ENCODE data around the gene CYP2C19. TPM values are rescaled to one million over a fixed set of nuclear protein-coding genes. Genes with fewer than 3 reads are reported as not detected.
"Not testable (repeated sequence)": the region's sequence is repeated elsewhere in the genome, so short reads cannot be mapped to it uniquely, and the experiment has no call there.

CYP2C19 gene
- under 1 TPM in 4 of 8 experiments, not detected in 4; 0.20 to 0.52 (median 0.31) TPM for total RNA-seq

DNA sequence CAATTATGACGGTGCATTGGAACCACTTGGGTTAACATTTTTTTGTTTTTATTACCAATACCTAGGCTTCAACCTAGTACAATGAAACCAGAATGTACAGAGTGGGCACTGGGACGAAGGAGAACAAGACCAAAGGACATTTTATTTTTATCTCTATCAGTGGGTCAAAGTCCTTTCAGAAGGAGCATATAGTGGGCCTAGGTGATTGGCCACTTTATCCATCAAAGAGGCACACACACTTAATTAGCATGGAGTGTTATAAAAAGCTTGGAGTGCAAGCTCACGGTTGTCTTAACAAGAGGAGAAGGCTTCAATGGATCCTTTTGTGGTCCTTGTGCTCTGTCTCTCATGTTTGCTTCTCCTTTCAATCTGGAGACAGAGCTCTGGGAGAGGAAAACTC lies at the start of gene CYP2C19:
CYP2C19 (plus strand) TSS at position 289 of the 400 bp plus-strand sequence; CDS start at position 314, 25 bp downstream.
- no peak for ATAC-seq (replicated peaks in 6 of 8)
- Histone ChIP-seq H3K4me1 (replicated peaks in 1 of 2) (no peaks in the 10 kb centered on the region), H3K4me3 (no peak within 1 kb of the TSS), H3K27ac (no peak within 1 kb of the TSS)
- in situ Hi-C loops (cut with MboI; ENCODE audit: low pct_unique_long_range_greater_than_20kb in 2 of 9, low sequenced_read_pairs in 9 of 9, unreplicated experiment in 9 of 9), result no loop called here
- WGBS, 10 experiments, result 0 to 80% (median 67%) methylated on average over 1 to 3 of the region's 3 CpGs; no CpG with 5 or more reads in 2 of the 10 experiments

GRCh38 chr10:94725871-94726270 lies 36.6 kb upstream of the CYP2C19 start:
- Histone ChIP-seq H3K4me3 (no peak overlapping the region), H3K4me1 (replicated peaks in 1 of 2) (no peaks in the 10 kb centered on the region), H3K27ac (no peak overlapping the region)
- peak in 1 of 8 experiments; percentile 41 for ATAC-seq (replicated peaks in 6 of 8)
- in situ Hi-C loops (cut with MboI; ENCODE audit: low pct_unique_long_range_greater_than_20kb in 2 of 9, low sequenced_read_pairs in 9 of 9, unreplicated experiment in 9 of 9), result no loop called here

DNA sequence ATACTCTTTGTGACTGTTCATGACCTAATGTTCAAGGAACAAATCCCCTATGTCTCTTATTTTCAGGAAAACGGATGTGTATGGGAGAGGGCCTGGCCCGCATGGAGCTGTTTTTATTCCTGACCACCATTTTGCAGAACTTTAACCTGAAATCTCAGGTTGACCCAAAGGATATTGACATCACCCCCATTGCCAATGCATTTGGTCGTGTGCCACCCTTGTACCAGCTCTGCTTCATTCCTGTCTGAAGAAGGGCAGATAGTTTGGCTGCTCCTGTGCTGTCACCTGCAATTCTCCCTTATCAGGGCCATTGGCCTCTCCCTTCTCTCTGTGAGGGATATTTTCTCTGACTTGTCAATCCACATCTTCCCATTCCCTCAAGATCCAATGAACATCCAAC lies 27.3 kb upstream of the CYP2C19 start:
- no peak overlapping the region for H3K4me3 ChIP-seq
- in situ Hi-C loops (cut with MboI; ENCODE audit: low pct_unique_long_range_greater_than_20kb in 2 of 9, low sequenced_read_pairs in 9 of 9, unreplicated experiment in 9 of 9), result no loop called here
- 0 to 83% (median 18%) methylated on average over 1 to 3 of the region's 3 CpGs; no CpG with 5 or more reads in 3 of the 10 experiments for WGBS, 10 experiments
- ATAC-seq (replicated peaks in 6 of 8), result no peak
- H3K27ac ChIP-seq, result no peak overlapping the region
- H3K4me1 ChIP-seq (replicated peaks in 1 of 2), result no peaks in the 10 kb centered on the region

DNA sequence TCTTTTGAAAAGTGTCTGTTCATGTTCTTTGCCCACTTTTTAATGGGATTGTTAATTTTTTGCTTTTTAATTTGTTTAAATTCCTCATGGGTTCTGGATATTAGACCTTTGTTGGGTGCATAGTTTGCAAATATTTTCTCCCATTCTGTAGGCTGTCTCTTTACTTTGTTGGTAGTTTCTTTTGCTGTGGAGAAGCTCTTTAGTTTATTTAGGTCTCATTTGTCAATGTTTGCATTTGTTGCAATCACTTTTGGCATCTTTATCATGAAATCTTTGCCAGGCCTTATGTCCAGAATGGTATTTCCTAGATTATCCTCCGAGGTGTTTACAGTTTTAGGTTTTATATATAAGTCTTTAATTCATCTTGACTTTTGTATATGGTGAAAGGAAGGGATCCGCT lies 23.9 kb upstream of the CYP2C19 start:
- Histone ChIP-seq H3K27ac (no peak overlapping the region), H3K4me1 (replicated peaks in 1 of 2) (no peaks in the 10 kb centered on the region), H3K4me3 (no peak overlapping the region)
- ATAC-seq (replicated peaks in 6 of 8), result no peak
- 0 to 78% (median 24%) methylated on average over 1 to 2 of the region's 2 CpGs for WGBS, 10 experiments
- in situ Hi-C loops (cut with MboI; ENCODE audit: low pct_unique_long_range_greater_than_20kb in 2 of 9, low sequenced_read_pairs in 9 of 9, unreplicated experiment in 9 of 9), result no loop called here

- ATAC-seq (replicated peaks in 6 of 8), result no peak
- in situ Hi-C loops (cut with MboI; ENCODE audit: low pct_unique_long_range_greater_than_20kb in 2 of 9, low sequenced_read_pairs in 9 of 9, unreplicated experiment in 9 of 9), result no loop called here
- WGBS, 10 experiments, result 8 to 86% (median 60%) methylated on average over 1 to 2 of the region's 2 CpGs; no CpG with 5 or more reads in 1 of the 10 experiments
- Histone ChIP-seq H3K4me3 (no peak overlapping the region), H3K4me1 (replicated peaks in 1 of 2) (no peaks in the 10 kb centered on the region), H3K27ac (no peak overlapping the region)
Observed at GRCh38 chr10:94747137-94747536, 15.3 kb upstream of the CYP2C19 start.

- H3K4me1 ChIP-seq (replicated peaks in 1 of 2), result no peaks in the 10 kb centered on the region
- in situ Hi-C loops (cut with MboI; ENCODE audit: low pct_unique_long_range_greater_than_20kb in 2 of 9, low sequenced_read_pairs in 9 of 9, unreplicated experiment in 9 of 9), result no loop called here
- no peak for ATAC-seq (replicated peaks in 6 of 8)
- whole genome bisulfite sequencing, 10 experiments, result 0 to 84% (median 71%) methylated on average over 1 to 4 of the region's 4 CpGs; no CpG with 5 or more reads in 1 of the 10 experiments
- H3K4me3 ChIP-seq, result no peak overlapping the region
- no peak overlapping the region for H3K27ac ChIP-seq
Observed at GRCh38 chr10:94747838-94748237, 14.6 kb upstream of the CYP2C19 start.

- 33 to 50% methylated on average over 1 to 2 of the region's 2 CpGs; no CpG with 5 or more reads in 8 of the 10 experiments for WGBS, 10 experiments
- ATAC-seq (replicated peaks in 6 of 8), result no peak
- Histone ChIP-seq H3K4me1 (replicated peaks in 1 of 2) (no peaks in the 10 kb centered on the region), H3K4me3 (no peak overlapping the region), H3K27ac (no peak overlapping the region)
- in situ Hi-C loops (cut with MboI; ENCODE audit: low pct_unique_long_range_greater_than_20kb in 2 of 9, low sequenced_read_pairs in 9 of 9, unreplicated experiment in 9 of 9), result no loop called here
Observed at GRCh38 chr10:94757916-94758315, 4.6 kb upstream of the CYP2C19 start.

DNA sequence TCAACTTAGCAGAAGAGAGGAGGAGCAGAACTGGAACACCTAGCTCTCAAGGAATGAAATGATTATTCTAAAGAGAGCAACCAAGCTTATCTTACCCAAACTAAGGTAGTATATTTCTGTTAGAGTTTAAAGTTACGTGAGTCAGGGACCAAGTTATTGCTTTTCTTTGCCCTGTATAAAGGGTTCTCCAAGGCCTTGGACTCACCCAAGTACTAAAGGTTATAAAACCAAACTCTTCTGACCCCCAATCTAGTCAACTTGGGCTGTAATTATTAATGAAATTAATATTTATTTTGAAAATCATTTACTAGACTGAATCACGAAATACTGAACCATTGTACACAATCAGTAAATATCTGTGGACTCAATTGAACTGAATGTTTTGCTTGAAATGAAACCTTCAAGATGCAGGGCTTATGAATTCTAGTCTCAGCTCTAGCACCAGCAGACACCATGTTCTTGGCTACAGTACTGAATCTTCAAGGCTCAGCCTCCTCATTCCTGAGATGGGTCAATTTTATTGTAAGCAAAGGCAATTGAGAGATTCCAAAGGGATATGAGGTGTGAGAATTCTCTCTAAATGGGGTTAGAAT lies 1.8 kb upstream of the CYP2C19 start:
- WGBS, 10 experiments, result 0 to 83% (median 66%) methylated on average over 1 to 2 of the region's 2 CpGs; no CpG with 5 or more reads in 3 of the 10 experiments
- in situ Hi-C loops (cut with MboI; ENCODE audit: low pct_unique_long_range_greater_than_20kb in 2 of 9, low sequenced_read_pairs in 9 of 9, unreplicated experiment in 9 of 9), result no loop called here
- Histone ChIP-seq H3K4me3 (no peak overlapping the region), H3K27ac (no peak overlapping the region), H3K4me1 (replicated peaks in 1 of 2) (no peaks in the 10 kb centered on the region)
- ATAC-seq (replicated peaks in 6 of 8), result no peak

DNA sequence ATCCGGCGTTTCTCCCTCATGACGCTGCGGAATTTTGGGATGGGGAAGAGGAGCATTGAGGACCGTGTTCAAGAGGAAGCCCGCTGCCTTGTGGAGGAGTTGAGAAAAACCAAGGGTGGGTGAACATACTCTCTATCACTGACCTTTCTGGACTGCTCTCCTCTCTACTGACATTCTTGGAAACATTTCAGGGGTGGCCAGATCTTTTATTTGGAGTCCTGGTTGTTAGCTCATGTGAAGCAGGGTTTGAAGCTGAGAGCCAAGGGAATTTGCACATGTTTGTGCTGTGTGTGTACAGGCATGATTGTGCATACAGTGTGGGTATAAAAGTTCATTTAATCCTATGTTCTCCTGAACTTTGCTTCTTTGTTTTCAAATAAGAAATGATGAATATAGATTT lies 12.9 kb downstream of the CYP2C19 start:
- H3K27ac ChIP-seq; H3K4me3 ChIP-seq; ATAC-seq (replicated peaks in 6 of 8); H3K4me1 ChIP-seq (replicated peaks in 1 of 2); in situ Hi-C loops (cut with MboI; ENCODE audit: low pct_unique_long_range_greater_than_20kb in 2 of 9, low sequenced_read_pairs in 9 of 9, unreplicated experiment in 9 of 9): not testable (repeated sequence)
- 40 to 72% methylated on average over 1 to 2 of the region's 6 CpGs; no CpG with 5 or more reads in 8 of the 10 experiments for WGBS, 10 experiments

GRCh38 chr10:94777886-94778458 lies 15.5 kb downstream of the CYP2C19 start:
- no peak overlapping the region for H3K4me3 ChIP-seq
- ATAC-seq (replicated peaks in 6 of 8), result no peak
- in situ Hi-C loops (cut with MboI; ENCODE audit: low pct_unique_long_range_greater_than_20kb in 2 of 9, low sequenced_read_pairs in 9 of 9, unreplicated experiment in 9 of 9), result no loop called here

DNA sequence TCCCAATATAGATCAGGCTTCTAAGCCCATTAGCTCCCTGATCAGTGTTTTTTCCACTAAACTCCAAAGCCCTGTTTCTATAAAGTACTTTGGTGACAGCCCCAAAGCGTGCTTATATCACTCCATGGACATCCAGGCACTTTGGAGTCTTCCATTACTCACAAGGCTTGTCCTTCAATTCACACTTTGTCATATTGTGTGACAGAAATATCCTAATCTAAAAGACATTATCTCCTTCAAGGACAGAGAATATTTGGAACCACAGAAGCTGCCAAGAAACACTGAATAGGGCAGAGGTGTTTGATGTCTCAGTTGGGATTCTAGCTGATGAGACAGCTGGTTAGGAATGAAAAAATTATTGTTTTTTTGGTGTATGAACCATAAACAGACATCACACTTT lies 18.4 kb downstream of the CYP2C19 start:
- no peak overlapping the region for H3K4me3 ChIP-seq
- no peak for ATAC-seq (replicated peaks in 6 of 8)
- no peak overlapping the region for H3K27ac ChIP-seq
- 0 to 100% (median 39%) methylated on average over 1 of the region's 1 CpG; no CpG with 5 or more reads in 2 of the 10 experiments for WGBS, 10 experiments
- no peaks in the 10 kb centered on the region for H3K4me1 ChIP-seq (replicated peaks in 1 of 2)
- in situ Hi-C loops (cut with MboI; ENCODE audit: low pct_unique_long_range_greater_than_20kb in 2 of 9, low sequenced_read_pairs in 9 of 9, unreplicated experiment in 9 of 9), result no loop called here

More at GRCh38 chr10:94777886-94778458, 15.5 kb downstream of the CYP2C19 start:
- Histone ChIP-seq H3K4me1 (replicated peaks in 1 of 2) (no peaks in the 10 kb centered on the region), H3K27ac (no peak overlapping the region)
- WGBS, 10 experiments, result 0 to 100% (median 25%) methylated on average over 1 to 5 of the region's 5 CpGs; no CpG with 5 or more reads in 1 of the 10 experiments

GRCh38 chr10:94784256-94784655 lies 21.8 kb downstream of the CYP2C19 start:
- H3K4me1 ChIP-seq (replicated peaks in 1 of 2), result no peaks in the 10 kb centered on the region
- H3K4me3 ChIP-seq, result no peak overlapping the region
- in situ Hi-C loops (cut with MboI; ENCODE audit: low pct_unique_long_range_greater_than_20kb in 2 of 9, low sequenced_read_pairs in 9 of 9, unreplicated experiment in 9 of 9), result no loop called here
- peak in 2 of 8 experiments; percentile 52 to 62 for ATAC-seq (replicated peaks in 6 of 8)
- no peak overlapping the region for H3K27ac ChIP-seq

- 0 to 77% (median 56%) methylated on average over 1 to 2 of the region's 2 CpGs; no CpG with 5 or more reads in 1 of the 10 experiments for WGBS, 10 experiments
- Histone ChIP-seq H3K4me3 (no peak overlapping the region), H3K4me1 (replicated peaks in 1 of 2) (no peaks in the 10 kb centered on the region), H3K27ac (no peak overlapping the region)
- in situ Hi-C loops (cut with MboI; ENCODE audit: low pct_unique_long_range_greater_than_20kb in 2 of 9, low sequenced_read_pairs in 9 of 9, unreplicated experiment in 9 of 9), result no loop called here
- peak in 2 of 8 experiments; percentile 66 to 74 for ATAC-seq (replicated peaks in 6 of 8)
Observed at GRCh38 chr10:94785211-94785610, 22.7 kb downstream of the CYP2C19 start.

- H3K4me3 ChIP-seq; ATAC-seq (replicated peaks in 6 of 8); in situ Hi-C loops (cut with MboI; ENCODE audit: low pct_unique_long_range_greater_than_20kb in 2 of 9, low sequenced_read_pairs in 9 of 9, unreplicated experiment in 9 of 9); H3K4me1 ChIP-seq (replicated peaks in 1 of 2); H3K27ac ChIP-seq: not testable (repeated sequence)
- WGBS, 10 experiments, result 40 to 90% (median 53%) methylated on average over 1 to 4 of the region's 4 CpGs; no CpG with 5 or more reads in 4 of the 10 experiments
Observed at GRCh38 chr10:94800551-94800950, 38.1 kb downstream of the CYP2C19 start.
